Liver (tissue), 9 donors: ENCODE measurements around the gene REXO5. TPM values are rescaled to one million over a fixed set of nuclear protein-coding genes. Genes with fewer than 3 reads are reported as not detected.

Source experiments
- DNase-seq: peaks from one replicate; pipeline ENCODE4 v3.0.0-alpha.2; 2017; ENCODE audit warnings: low spot score
- H3K27ac ChIP-seq, 2 donors: one replicate each; pipeline ENCODE4 v1.7.0; 2013; ENCODE audit warnings: inconsistent platforms in 2 of 2, low read length in 2 of 2, control low read depth in 1 of 2, low read depth in 1 of 2, mild to moderate bottlenecking in 1 of 2
- H3K27me3 ChIP-seq, 4 donors: one replicate each; pipeline versions ENCODE4 v1.6.1 to v1.7.0; 2013; ENCODE audit warnings: low read length in 3 of 4, inconsistent platforms in 1 of 4, mild to moderate bottlenecking in 1 of 4, moderate library complexity in 1 of 4; ENCODE audit not compliant: control insufficient read depth in 4 of 4, insufficient read depth in 4 of 4
- H3K36me3 ChIP-seq, 4 donors: one replicate each; pipeline versions ENCODE4 v1.6.1 to v1.7.0; 2013; ENCODE audit warnings: low read length in 3 of 4, mild to moderate bottlenecking in 3 of 4, low read depth in 1 of 4, moderate library complexity in 1 of 4; ENCODE audit not compliant: control insufficient read depth in 4 of 4, insufficient read depth in 3 of 4
- H3K4me1 ChIP-seq, 4 donors: one replicate each; pipeline versions ENCODE4 v1.6.1 to v1.7.0; 2013; ENCODE audit warnings: low read length in 3 of 4, mild to moderate bottlenecking in 3 of 4, moderate library complexity in 1 of 4; ENCODE audit not compliant: control insufficient read depth in 4 of 4, insufficient read depth in 4 of 4
- H3K4me3 ChIP-seq, 3 donors: one replicate each; pipeline versions ENCODE4 v1.6.1 to v1.7.0; 2013; ENCODE audit warnings: low read length in 3 of 3, control low read depth in 1 of 3, low read depth in 1 of 3, mild to moderate bottlenecking in 1 of 3
- H3K9ac ChIP-seq, 2 donors: one replicate each; pipeline ENCODE4 v1.7.0; 2013; ENCODE audit warnings: low read length in 2 of 2, mild to moderate bottlenecking in 2 of 2, moderate library complexity in 2 of 2, control low read depth in 1 of 2, low read depth in 1 of 2
- H3K9me3 ChIP-seq, 4 donors: one replicate each; pipeline versions ENCODE4 v1.6.1 to v1.7.0; 2013; ENCODE audit warnings: low read length in 3 of 4; ENCODE audit not compliant: control insufficient read depth in 4 of 4
- EGR1 ChIP-seq, 2 donors: IDR thresholded peaks; 2 replicates each; pipeline ENCODE4 v1.6.1; 2016 to 2018; ENCODE audit warnings: antibody characterized with exemption in 2 of 2, low read depth in 2 of 2
- FOXA2 ChIP-seq: IDR thresholded peaks from 2 replicates; pipeline ENCODE4 v1.6.1; 2016; ENCODE audit warnings: antibody characterized with exemption
- HNF4A ChIP-seq, 2 donors: conservative IDR thresholded peaks; 2 replicates each; pipeline ENCODE4 v1.6.1; 2016; ENCODE audit warnings: antibody characterized with exemption in 2 of 2, mild to moderate bottlenecking in 2 of 2
- JUND ChIP-seq, 2 donors: IDR thresholded peaks; 2 replicates each; pipeline ENCODE4 v1.6.1; 2016; ENCODE audit warnings: antibody characterized with exemption in 2 of 2
- RXRA ChIP-seq, 2 donors: IDR thresholded peaks; 2 replicates each; pipeline ENCODE4 v1.6.1; 2017 to 2018; ENCODE audit warnings: antibody characterized with exemption in 2 of 2, mild to moderate bottlenecking in 1 of 2
- SP1 ChIP-seq: IDR thresholded peaks from 2 replicates; pipeline ENCODE4 v1.6.1; 2018; ENCODE audit warnings: antibody characterized with exemption, mild to moderate bottlenecking
- TAF1 ChIP-seq: conservative IDR thresholded peaks from 2 replicates; pipeline ENCODE4 v1.6.1; 2016; ENCODE audit warnings: antibody characterized with exemption, mild to moderate bottlenecking
- YY1 ChIP-seq: IDR thresholded peaks from 2 replicates; pipeline ENCODE4 v1.6.1; 2016; ENCODE audit warnings: antibody characterized with exemption, mild to moderate bottlenecking
- ZBTB33 ChIP-seq: IDR thresholded peaks from 2 replicates; pipeline ENCODE4 v1.6.1; 2016; ENCODE audit warnings: antibody characterized with exemption
- WGBS: extraction: QIAGEN DNeasy Blood & Tissue Kit; methylation state at CpG from one replicate; pipeline ENCODE4 v1.1.7; 2013; 5-methylcytosine and 5-hydroxymethylcytosine counted together
- polyA plus RNA-seq, 2 donors: library from polyadenylated mRNA; stranded (reverse) in 1 of 2; unstranded in 1 of 2; fragments of 200-250 nt in 1 of 2; fragments of >200 nt in 1 of 2; fragmentation: Nextera tagmentation in 1 of 2; extraction: Ambion mirVana in 1 of 2; gene quantifications; one replicate each; pipeline versions ENCODE4 v1.2.1 to v1.2.3, GENCODE V29; 2013 to 2015
- total RNA-seq, 2 donors: library from RNA; depleted of rRNA; stranded (reverse); fragments of >200 nt; gene quantifications; one replicate each; pipeline ENCODE4 v1.2.3, GENCODE V29; 2014
- TF ChIP-seq, protein P1 (sequence below): IDR thresholded peaks from 2 replicates; pipeline ENCODE4 v1.6.1; 2016; ENCODE audit warnings: antibody characterized with exemption
- TF ChIP-seq, protein P2 (sequence below): IDR thresholded peaks from 2 replicates; pipeline ENCODE4 v1.6.1; 2016; ENCODE audit warnings: antibody characterized with exemption, mild to moderate bottlenecking
- TF ChIP-seq, protein P3 (sequence below): fragments of 150-350 bp; IDR thresholded peaks from 2 replicates; pipeline ENCODE4 v1.5.1; 2017; ENCODE audit warnings: improper control_type of control experiment, low read depth, low read length; ENCODE audit not compliant: missing input control
- donor health status: healthy.
- donor health status: healthy.
- donor health status: healthy.
- donor health status: healthy.
- donor health status: healthy.

The REXO5 gene
- total and polyA plus RNA-seq, 4 donors = 0.83 to 10.6 (median 1.8) TPM

- Histone ChIP-seq H3K4me3 (no peak overlapping the region), H3K36me3 (no peaks in the 10 kb centered on the region), H3K27me3 (no peaks in the 10 kb centered on the region), H3K4me1 (peaks cover 6 to 72% (median 53%) of the 10 kb centered on the region in 4 donors), H3K27ac (peak overlapping the region; percentile 23 to 26), H3K9me3 (no peaks in the 10 kb centered on the region), H3K9ac (no peak overlapping the region)
- no peak for DNase-seq
- 51% methylated on average over 3 of the region's 3 CpGs for WGBS
- no peak for TF ChIP-seq EGR1 (IDR thresholded peaks at IDR 0.05; ENCODE audit: low read depth in 2 of 2)
- TF ChIP-seq, protein P1, sequence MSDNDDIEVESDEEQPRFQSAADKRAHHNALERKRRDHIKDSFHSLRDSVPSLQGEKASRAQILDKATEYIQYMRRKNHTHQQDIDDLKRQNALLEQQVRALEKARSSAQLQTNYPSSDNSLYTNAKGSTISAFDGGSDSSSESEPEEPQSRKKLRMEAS = peak; percentile 86
- no peak for TF ChIP-seq TAF1
- TF ChIP-seq, protein P2, sequence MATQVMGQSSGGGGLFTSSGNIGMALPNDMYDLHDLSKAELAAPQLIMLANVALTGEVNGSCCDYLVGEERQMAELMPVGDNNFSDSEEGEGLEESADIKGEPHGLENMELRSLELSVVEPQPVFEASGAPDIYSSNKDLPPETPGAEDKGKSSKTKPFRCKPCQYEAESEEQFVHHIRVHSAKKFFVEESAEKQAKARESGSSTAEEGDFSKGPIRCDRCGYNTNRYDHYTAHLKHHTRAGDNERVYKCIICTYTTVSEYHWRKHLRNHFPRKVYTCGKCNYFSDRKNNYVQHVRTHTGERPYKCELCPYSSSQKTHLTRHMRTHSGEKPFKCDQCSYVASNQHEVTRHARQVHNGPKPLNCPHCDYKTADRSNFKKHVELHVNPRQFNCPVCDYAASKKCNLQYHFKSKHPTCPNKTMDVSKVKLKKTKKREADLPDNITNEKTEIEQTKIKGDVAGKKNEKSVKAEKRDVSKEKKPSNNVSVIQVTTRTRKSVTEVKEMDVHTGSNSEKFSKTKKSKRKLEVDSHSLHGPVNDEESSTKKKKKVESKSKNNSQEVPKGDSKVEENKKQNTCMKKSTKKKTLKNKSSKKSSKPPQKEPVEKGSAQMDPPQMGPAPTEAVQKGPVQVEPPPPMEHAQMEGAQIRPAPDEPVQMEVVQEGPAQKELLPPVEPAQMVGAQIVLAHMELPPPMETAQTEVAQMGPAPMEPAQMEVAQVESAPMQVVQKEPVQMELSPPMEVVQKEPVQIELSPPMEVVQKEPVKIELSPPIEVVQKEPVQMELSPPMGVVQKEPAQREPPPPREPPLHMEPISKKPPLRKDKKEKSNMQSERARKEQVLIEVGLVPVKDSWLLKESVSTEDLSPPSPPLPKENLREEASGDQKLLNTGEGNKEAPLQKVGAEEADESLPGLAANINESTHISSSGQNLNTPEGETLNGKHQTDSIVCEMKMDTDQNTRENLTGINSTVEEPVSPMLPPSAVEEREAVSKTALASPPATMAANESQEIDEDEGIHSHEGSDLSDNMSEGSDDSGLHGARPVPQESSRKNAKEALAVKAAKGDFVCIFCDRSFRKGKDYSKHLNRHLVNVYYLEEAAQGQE = peak; percentile 35
- TF ChIP-seq JUND (IDR thresholded peaks at IDR 0.05) = peak in 1 of 2 donors; percentile 45
- peak; percentile 60 for TF ChIP-seq SP1
- TF ChIP-seq HNF4A (conservative IDR thresholded peaks at IDR 0.05) = peak; percentile 62 to 82
- peak; percentile 31 for TF ChIP-seq FOXA2
- peak; percentile 33 for TF ChIP-seq ZBTB33
- TF ChIP-seq RXRA (IDR thresholded peaks at IDR 0.05) = peak; percentile 46 to 78
- TF ChIP-seq YY1 = peak; percentile 77
Observed at GRCh38 chr16:20873331-20873730, 67.0 kb downstream of the REXO5 start.

- Histone ChIP-seq H3K4me1 (peaks cover 10 to 72% (median 52%) of the 10 kb centered on the region in 4 donors), H3K36me3 (no peaks in the 10 kb centered on the region), H3K9ac (no peak overlapping the region), H3K27ac (peak overlapping the region in 1 of 2 donors; percentile 26), H3K9me3 (no peaks in the 10 kb centered on the region), H3K27me3 (no peaks in the 10 kb centered on the region), H3K4me3 (no peak overlapping the region)
- 82% methylated on average over 4 of the region's 4 CpGs for WGBS
- DNase-seq = no peak
- no peak for TF ChIP-seq EGR1 (IDR thresholded peaks at IDR 0.05; ENCODE audit: low read depth in 2 of 2)
- TF ChIP-seq SP1 = no peak
- no peak for TF ChIP-seq FOXA2
- no peak for TF ChIP-seq ZBTB33
- TF ChIP-seq RXRA (IDR thresholded peaks at IDR 0.05) = no peak
- TF ChIP-seq, protein P2 = no peak
- TF ChIP-seq, protein P3, sequence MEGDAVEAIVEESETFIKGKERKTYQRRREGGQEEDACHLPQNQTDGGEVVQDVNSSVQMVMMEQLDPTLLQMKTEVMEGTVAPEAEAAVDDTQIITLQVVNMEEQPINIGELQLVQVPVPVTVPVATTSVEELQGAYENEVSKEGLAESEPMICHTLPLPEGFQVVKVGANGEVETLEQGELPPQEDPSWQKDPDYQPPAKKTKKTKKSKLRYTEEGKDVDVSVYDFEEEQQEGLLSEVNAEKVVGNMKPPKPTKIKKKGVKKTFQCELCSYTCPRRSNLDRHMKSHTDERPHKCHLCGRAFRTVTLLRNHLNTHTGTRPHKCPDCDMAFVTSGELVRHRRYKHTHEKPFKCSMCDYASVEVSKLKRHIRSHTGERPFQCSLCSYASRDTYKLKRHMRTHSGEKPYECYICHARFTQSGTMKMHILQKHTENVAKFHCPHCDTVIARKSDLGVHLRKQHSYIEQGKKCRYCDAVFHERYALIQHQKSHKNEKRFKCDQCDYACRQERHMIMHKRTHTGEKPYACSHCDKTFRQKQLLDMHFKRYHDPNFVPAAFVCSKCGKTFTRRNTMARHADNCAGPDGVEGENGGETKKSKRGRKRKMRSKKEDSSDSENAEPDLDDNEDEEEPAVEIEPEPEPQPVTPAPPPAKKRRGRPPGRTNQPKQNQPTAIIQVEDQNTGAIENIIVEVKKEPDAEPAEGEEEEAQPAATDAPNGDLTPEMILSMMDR = no peak
- TF ChIP-seq JUND (IDR thresholded peaks at IDR 0.05) = no peak
Observed at GRCh38 chr16:20874088-20874581, 67.8 kb downstream of the REXO5 start.
